Measurements from ENCODE around the gene TULP4.

DNA sequence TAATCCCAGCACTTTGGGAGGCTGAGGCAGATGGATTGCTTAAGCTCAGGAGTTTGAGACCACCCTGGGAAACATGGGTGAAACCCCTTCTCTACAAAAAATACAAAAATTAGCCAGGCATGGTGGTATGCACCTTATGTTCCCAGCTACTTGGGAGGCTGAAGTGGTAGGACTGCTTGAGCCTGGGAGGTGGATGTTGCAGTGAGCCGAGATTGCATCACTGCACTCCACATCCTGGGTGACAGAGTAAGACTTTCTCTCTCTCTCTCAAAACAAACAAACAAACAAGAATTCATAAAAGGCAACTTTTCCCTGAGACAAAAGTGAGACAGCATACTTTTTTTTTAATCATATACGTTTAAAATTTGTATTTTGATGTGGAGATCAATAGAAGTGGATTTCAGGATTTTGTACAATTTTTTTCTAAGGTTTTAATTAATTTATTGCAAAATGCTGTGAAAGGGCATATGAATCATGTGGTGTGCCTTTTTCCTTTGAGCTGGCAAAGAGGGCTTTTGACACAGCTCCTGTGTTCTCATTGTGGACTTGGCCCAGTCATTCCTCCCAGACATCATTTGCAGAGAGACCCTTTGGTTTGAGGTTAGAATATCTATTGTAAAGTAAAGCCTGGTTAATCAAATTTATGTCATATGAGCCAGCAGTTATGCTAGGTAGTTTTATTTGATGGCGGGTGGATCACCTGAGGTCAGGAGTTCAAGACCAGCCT lies 77.1 kb downstream of the TULP4 start:
- TF ChIP-seq, protein P1, sequence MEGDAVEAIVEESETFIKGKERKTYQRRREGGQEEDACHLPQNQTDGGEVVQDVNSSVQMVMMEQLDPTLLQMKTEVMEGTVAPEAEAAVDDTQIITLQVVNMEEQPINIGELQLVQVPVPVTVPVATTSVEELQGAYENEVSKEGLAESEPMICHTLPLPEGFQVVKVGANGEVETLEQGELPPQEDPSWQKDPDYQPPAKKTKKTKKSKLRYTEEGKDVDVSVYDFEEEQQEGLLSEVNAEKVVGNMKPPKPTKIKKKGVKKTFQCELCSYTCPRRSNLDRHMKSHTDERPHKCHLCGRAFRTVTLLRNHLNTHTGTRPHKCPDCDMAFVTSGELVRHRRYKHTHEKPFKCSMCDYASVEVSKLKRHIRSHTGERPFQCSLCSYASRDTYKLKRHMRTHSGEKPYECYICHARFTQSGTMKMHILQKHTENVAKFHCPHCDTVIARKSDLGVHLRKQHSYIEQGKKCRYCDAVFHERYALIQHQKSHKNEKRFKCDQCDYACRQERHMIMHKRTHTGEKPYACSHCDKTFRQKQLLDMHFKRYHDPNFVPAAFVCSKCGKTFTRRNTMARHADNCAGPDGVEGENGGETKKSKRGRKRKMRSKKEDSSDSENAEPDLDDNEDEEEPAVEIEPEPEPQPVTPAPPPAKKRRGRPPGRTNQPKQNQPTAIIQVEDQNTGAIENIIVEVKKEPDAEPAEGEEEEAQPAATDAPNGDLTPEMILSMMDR (IDR thresholded peaks at IDR 0.05) = no peak
- no peak for TF ChIP-seq POLR2A (IDR thresholded peaks at IDR 0.05)
- TF ChIP-seq POLR2AphosphoS5 (IDR thresholded peaks at IDR 0.05) = no peak
